OCI-LY3 (cell line): ENCODE data around the gene ATAD3C.
"Not testable (repeated sequence)": the region's sequence is repeated elsewhere in the genome, so short reads cannot be mapped to it uniquely, and the experiment has no call there.

ENCODE experiments used
- H2AFZ ChIP-seq: fragments of 200-600, 300-600 bp; shearing (Covaris generic); 2 replicates; pipeline ENCODE4 v1.6.0; 2014; ENCODE audit warnings: antibody characterized with exemption, low read depth, low read length
- H3K27ac ChIP-seq: fragments of 200-600, 300-600 bp; sonication (generic); 2 replicates; pipeline ENCODE4 v1.5.1; 2014; ENCODE audit warnings: mild to moderate bottlenecking, low read length, moderate library complexity, mixed read lengths
- H3K27me3 ChIP-seq: fragments of 200-600, 300-600 bp; sonication (generic); 2 replicates; pipeline ENCODE4 v1.6.1; 2014; ENCODE audit warnings: low read depth, low read length, mixed read lengths
- H3K36me3 ChIP-seq: fragments of 200-600, 300-600 bp; sonication (generic); replicated peaks from 2 replicates; pipeline ENCODE3; 2014; ENCODE audit warnings: low read depth, low read length, mixed read lengths
- H3K4me1 ChIP-seq: fragments of 300-600, 200-600 bp; sonication (generic); 2 replicates; pipeline ENCODE4 v1.6.1; 2014; ENCODE audit warnings: low read length, mixed read lengths
- H3K4me2 ChIP-seq: fragments of 200-600, 300-600 bp; sonication (generic); 2 replicates; pipeline ENCODE4 v1.6.1; 2014; ENCODE audit warnings: low read length, mixed read lengths
- H3K4me3 ChIP-seq: fragments of 300-600, 200-600 bp; sonication (generic); 2 replicates; pipeline ENCODE4 v1.5.1; 2014; ENCODE audit warnings: antibody characterized with exemption, mild to moderate bottlenecking, low read length, moderate library complexity
- H3K79me2 ChIP-seq: fragments of 300-600, 200-600 bp; shearing (Covaris generic); 2 replicates; pipeline ENCODE4 v1.6.1; 2014; ENCODE audit warnings: mild to moderate bottlenecking, low read length, mixed read lengths
- H3K9ac ChIP-seq: fragments of 300-600, 200-600 bp; shearing (Covaris generic); 2 replicates; pipeline ENCODE4 v1.6.0; 2014; ENCODE audit warnings: mild to moderate bottlenecking, low read length, moderate library complexity
- H3K9me3 ChIP-seq: fragments of 200-600, 300-600 bp; shearing (Covaris generic); 2 replicates; pipeline ENCODE4 v1.6.1; 2014; ENCODE audit warnings: low read length, mixed read lengths; ENCODE audit not compliant: insufficient read depth
- H4K20me1 ChIP-seq: fragments of 200-600, 300-600 bp; sonication (generic); 2 replicates; pipeline ENCODE4 v1.6.1; 2016; ENCODE audit warnings: low read length, mixed read lengths; ENCODE audit not compliant: insufficient read depth
- CTCF ChIP-seq: fragments of 200-600, 300-600 bp; sonication (generic); IDR thresholded peaks from 2 replicates; pipeline ENCODE4 v1.5.1; 2014; ENCODE audit warnings: antibody characterized with exemption, low read length, low read depth
- EZH2phosphoT487 ChIP-seq: fragments of 200-600 bp; shearing (Covaris generic); IDR thresholded peaks from 2 replicates; pipeline ENCODE4 v1.6.1; 2018; ENCODE audit warnings: antibody characterized with exemption, mixed run types, low read depth

The ATAD3C gene

GRCh38 chr1:1411626-1412025 is 37.9 kb upstream of the ATAD3C start:
- Histone ChIP-seq H3K27ac (no peak overlapping the region), H3K36me3 (peaks cover 17% of the 10 kb centered on the region), H2AFZ (no peak overlapping the region), H3K79me2 (peaks cover 31% of the 10 kb centered on the region), H3K4me3 (no peak overlapping the region), H3K9ac (no peak overlapping the region), H3K27me3 (no peaks in the 10 kb centered on the region), H3K4me2 (no peak overlapping the region), H3K9me3 (no peaks in the 10 kb centered on the region), H3K4me1 (peaks cover 5% of the 10 kb centered on the region), H4K20me1 (no peaks in the 10 kb centered on the region)
- no peak for TF ChIP-seq CTCF
- no peak for TF ChIP-seq EZH2phosphoT487

GRCh38 chr1:1412311-1412902 is 37.1 kb upstream of the ATAD3C start:
- not testable (repeated sequence) for H3K9ac ChIP-seq, H3K4me1 ChIP-seq
- H3K36me3 ChIP-seq, result peaks cover 17% of the 10 kb centered on the region

GRCh38 chr1:1415751-1416150 is 33.7 kb upstream of the ATAD3C start:
- no peak overlapping the region for H2AFZ ChIP-seq
- H3K36me3 ChIP-seq, result peaks cover 3% of the 10 kb centered on the region
- H3K27me3 ChIP-seq, result no peaks in the 10 kb centered on the region
- H3K4me2 ChIP-seq, result no peak overlapping the region
- no peak overlapping the region for H3K4me3 ChIP-seq
- H4K20me1 ChIP-seq, result no peaks in the 10 kb centered on the region
- no peaks in the 10 kb centered on the region for H3K79me2 ChIP-seq
- H3K9ac ChIP-seq, result no peak overlapping the region
- peaks cover 19% of the 10 kb centered on the region for H3K4me1 ChIP-seq
- no peak for TF ChIP-seq CTCF
- no peak for TF ChIP-seq EZH2phosphoT487
- no peaks in the 10 kb centered on the region for H3K9me3 ChIP-seq
- H3K27ac ChIP-seq, result no peak overlapping the region

More at GRCh38 chr1:1412311-1412902, 37.1 kb upstream of the ATAD3C start:
- not testable (repeated sequence) for H4K20me1 ChIP-seq, H3K9me3 ChIP-seq, H3K4me3 ChIP-seq, H3K4me2 ChIP-seq, H3K27ac ChIP-seq, H2AFZ ChIP-seq, H3K27me3 ChIP-seq
- peaks cover 23% of the 10 kb centered on the region for H3K79me2 ChIP-seq

GRCh38 chr1:1417396-1417795 is 32.1 kb upstream of the ATAD3C start:
- Histone ChIP-seq H3K4me1 (peaks cover 26% of the 10 kb centered on the region), H3K4me2 (peak overlapping the region; percentile 48; the same call in 1 of the 2 replicates), H3K27ac (peak overlapping the region; percentile 83)
- H3K9ac ChIP-seq, H3K36me3 ChIP-seq, H3K4me3 ChIP-seq, H3K79me2 ChIP-seq, H4K20me1 ChIP-seq, H2AFZ ChIP-seq, H3K9me3 ChIP-seq, H3K27me3 ChIP-seq: not testable (repeated sequence)

- H3K9ac ChIP-seq, result peak overlapping the region; percentile 48; the same call in 1 of the 2 replicates
- H3K4me2 ChIP-seq, result peak overlapping the region; percentile 48
- not testable (repeated sequence) for H3K27me3 ChIP-seq, H3K9me3 ChIP-seq, H3K79me2 ChIP-seq, H4K20me1 ChIP-seq, H3K36me3 ChIP-seq
- peak overlapping the region; percentile 90 for H2AFZ ChIP-seq
- H3K4me3 ChIP-seq, result peak overlapping the region; percentile 20; the same call in 1 of the 2 replicates
- H3K27ac ChIP-seq, result peak overlapping the region; percentile 83
- H3K4me1 ChIP-seq, result peaks cover 28% of the 10 kb centered on the region
Observed at GRCh38 chr1:1417825-1418463, 31.5 kb upstream of the ATAD3C start.
